ENCODE data around the gene CDR2L.

Gene CDR2L

DNA sequence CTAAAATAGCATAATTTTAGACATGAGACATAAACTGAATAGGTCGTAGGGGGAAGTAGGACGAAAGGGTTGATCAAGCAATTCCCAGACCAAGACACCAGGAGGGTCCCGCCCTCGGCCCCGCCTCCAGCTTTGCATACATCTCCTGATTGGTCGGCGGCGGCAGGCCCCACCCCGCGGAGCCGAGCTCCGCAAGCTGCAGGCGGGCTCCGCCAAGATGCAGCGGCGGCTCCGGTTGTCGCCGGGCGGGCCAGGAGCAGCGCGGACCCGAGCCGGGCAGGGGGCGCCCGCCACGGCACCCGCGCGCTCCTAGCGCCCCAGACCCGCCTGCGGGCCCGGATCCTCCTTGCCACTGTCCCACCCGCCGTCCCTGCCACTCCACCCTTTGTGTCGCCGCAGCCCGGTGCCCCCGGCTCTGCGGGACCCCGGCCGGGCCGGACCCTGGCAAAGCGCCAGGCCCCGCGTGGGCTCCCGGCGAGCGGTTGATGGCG, at the start of gene CDR2L:
TSS of gene CDR2L (plus strand) at position 215 of the 491 bp plus-strand sequence. CDS start 412 bp downstream, outside the sequence.
- TF ChIP-seq, protein P1, sequence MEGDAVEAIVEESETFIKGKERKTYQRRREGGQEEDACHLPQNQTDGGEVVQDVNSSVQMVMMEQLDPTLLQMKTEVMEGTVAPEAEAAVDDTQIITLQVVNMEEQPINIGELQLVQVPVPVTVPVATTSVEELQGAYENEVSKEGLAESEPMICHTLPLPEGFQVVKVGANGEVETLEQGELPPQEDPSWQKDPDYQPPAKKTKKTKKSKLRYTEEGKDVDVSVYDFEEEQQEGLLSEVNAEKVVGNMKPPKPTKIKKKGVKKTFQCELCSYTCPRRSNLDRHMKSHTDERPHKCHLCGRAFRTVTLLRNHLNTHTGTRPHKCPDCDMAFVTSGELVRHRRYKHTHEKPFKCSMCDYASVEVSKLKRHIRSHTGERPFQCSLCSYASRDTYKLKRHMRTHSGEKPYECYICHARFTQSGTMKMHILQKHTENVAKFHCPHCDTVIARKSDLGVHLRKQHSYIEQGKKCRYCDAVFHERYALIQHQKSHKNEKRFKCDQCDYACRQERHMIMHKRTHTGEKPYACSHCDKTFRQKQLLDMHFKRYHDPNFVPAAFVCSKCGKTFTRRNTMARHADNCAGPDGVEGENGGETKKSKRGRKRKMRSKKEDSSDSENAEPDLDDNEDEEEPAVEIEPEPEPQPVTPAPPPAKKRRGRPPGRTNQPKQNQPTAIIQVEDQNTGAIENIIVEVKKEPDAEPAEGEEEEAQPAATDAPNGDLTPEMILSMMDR (IDR thresholded peaks at IDR 0.05; ENCODE audit: low read depth, low read length), result no peak
- H3K4me3 ChIP-seq (replicated peaks in 1 of 2; ENCODE audit: low read depth in 2 of 2, low read length in 2 of 2), result peak within 1 kb of the TSS; percentile 75 to 80
- peak; percentile 91 to 95 for DNase-seq (ENCODE audit: low read depth in 2 of 2)

DNA sequence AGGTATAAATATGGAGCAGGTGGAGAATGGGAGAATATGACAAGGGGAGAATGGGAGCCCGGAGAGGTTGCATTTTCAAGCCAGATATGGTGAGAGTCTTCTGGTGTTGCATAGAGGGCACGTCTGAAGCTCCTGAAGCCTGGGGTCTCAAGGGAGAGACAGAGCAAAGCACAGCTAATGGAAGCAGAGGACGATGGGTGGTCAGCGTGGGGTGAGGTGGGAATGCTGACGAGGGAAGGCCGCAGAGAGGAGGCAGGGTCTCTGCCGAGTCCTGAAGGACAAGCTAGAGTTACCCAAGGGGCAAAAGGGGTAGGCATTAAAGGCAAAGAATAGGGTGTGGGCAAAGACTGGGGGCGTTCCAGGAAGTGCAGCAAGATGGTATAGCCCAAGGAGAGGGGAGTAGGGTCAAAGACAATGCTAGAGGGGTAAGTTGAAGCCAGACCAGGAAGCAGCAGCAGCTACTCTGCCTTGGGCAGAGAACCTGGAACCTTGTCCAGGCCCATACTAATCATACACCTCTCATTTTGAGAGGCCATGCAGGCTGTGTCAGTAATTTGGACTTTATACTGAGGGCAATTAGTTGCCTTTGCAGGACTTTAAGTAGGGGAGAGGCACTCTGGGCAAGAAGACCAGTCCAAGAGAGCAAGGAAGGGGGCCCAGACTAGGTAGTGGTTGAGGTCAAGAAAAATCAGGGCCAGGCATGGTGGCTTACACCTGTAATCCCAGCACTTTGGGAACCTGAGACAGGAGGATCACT, 49.1 kb upstream of the CDR2L start:
- DNase-seq (ENCODE audit: low read depth in 2 of 2), result no peak
- TF ChIP-seq, protein P1 (IDR thresholded peaks at IDR 0.05; ENCODE audit: low read depth, low read length), result no peak
- no peak overlapping the region for H3K4me3 ChIP-seq (replicated peaks in 1 of 2; ENCODE audit: low read depth in 2 of 2, low read length in 2 of 2)

DNA sequence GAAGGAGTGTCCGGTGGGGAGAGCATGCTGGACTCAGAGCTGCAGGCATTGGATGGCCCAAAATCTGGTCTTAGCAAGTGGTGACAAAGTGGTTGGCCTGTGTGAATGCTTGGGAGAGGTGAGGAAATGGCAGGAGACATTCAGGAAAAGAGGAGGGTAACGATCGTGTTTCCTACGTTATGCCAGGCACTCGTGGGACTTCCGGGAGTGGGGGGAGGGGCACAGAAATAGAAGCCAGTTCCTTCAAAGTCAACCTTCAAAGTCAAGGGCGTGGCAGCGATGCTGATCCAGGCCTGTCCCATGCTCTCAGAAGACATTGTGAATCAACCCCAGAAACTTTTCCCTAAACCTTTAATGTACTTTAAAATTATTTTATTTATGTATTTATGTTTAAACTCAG, 47.9 kb upstream of the CDR2L start:
- H3K4me3 ChIP-seq (replicated peaks in 1 of 2; ENCODE audit: low read depth in 2 of 2, low read length in 2 of 2), result no peak overlapping the region
- TF ChIP-seq, protein P1 (IDR thresholded peaks at IDR 0.05; ENCODE audit: low read depth, low read length), result no peak
- DNase-seq (ENCODE audit: low read depth in 2 of 2), result no peak

DNA sequence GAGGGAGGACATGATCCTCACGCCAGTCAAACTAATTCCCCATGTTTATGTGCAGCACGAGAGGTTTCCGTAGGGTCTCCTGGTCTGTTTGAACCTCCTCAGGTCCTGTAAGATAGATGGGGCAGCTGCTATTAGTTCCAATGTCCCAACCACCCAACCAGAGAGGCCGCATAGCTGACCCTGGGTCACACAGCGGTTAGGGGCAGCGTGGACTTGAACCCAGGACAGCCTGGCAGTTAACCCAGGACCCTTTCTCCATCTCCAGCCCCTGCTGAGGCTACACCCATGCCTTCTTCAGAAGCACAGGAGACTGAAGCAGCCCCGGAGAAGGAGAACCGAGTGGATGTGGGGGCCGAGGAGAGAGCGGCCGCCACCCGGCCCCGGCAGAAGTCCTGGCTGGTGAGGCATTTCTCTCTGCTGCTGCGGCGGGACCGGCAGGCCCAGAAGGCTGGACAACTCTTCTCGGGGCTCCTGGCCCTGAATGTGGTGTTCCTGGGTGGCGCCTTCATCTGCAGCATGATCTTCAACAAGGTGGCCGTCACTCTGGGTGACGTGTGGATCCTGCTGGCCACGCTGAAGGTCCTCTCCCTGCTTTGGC, 46.2 kb upstream of the CDR2L start:
- TF ChIP-seq, protein P1 (IDR thresholded peaks at IDR 0.05; ENCODE audit: low read depth, low read length), result no peak
- no peak overlapping the region for H3K4me3 ChIP-seq (replicated peaks in 1 of 2; ENCODE audit: low read depth in 2 of 2, low read length in 2 of 2)
- no peak for DNase-seq (ENCODE audit: low read depth in 2 of 2)

DNA sequence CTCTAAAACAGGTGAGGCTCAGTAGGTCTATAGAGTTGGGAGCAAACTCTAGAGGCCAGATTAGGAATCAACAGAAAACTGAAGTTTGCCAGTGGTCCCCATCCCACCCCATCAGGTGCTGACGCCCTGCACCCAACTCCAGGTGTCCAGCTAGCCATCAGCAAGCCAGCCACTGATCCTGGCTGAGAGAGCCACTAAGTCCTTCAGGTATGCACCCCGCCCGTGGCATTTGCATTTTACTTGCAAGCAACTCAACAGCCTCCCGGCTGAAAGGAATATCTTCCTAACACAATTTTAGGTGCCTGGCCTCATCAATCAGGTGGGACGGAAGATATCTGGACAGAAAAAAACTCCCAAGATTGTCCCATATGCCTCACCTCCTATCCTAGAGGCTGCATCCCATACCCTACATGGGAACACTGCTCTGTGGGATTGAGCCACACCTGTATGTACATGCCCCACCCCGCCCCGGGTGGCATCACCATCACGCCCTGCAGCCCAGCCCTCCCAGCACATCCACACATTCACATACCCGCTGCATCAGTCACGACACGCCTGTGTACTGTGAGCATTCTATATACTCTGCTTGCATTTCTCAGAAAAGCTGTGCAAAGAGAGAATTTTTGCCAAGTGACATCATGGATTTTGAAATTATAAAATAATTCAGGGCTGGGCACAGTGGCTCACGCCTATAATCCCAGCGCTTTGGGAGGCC, 43.5 kb upstream of the CDR2L start:
- TF ChIP-seq, protein P1 (IDR thresholded peaks at IDR 0.05; ENCODE audit: low read depth, low read length), result no peak
- no peak for DNase-seq (ENCODE audit: low read depth in 2 of 2)
- no peak overlapping the region for H3K4me3 ChIP-seq (replicated peaks in 1 of 2; ENCODE audit: low read depth in 2 of 2, low read length in 2 of 2)

DNA sequence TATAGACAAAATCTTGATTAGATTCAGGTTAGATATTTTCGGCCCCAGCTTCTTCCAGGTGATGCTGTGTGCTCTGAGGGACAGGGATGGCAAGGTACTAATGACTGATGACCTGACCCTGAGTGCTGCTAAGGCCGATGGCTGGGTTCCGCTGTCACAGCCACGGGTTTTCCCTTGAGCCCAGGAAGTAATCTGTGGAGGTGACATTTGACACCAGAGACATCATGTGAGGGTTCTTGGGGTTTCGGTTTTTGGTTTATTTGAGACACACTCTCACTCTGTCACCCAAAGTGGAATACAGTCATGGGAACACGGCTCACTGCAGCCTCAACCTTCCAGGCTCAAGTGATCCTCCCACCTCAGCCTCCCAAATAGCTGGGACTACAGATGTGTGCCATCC, 41.9 kb upstream of the CDR2L start:
- TF ChIP-seq, protein P1 (IDR thresholded peaks at IDR 0.05; ENCODE audit: low read depth, low read length), result no peak
- no peak for DNase-seq (ENCODE audit: low read depth in 2 of 2)
- H3K4me3 ChIP-seq (replicated peaks in 1 of 2; ENCODE audit: low read depth in 2 of 2, low read length in 2 of 2), result no peak overlapping the region
